SK-N-SH (cell line): ENCODE results near the gene LRMDA. TPM values are rescaled to one million over a fixed set of nuclear protein-coding genes. Genes with fewer than 3 reads are reported as not detected.

Experiments used
- CTCF ChIA-PET: fragments of 300-600, 350-600 bp; formaldehyde crosslinking; extraction: SDS; loops from one replicate; lab custom pipeline; 2021; lab: Yijun Ruan, JAX
- POLR2A ChIA-PET: fragments of 350-600 bp; sonication (Branson Sonifier 250); formaldehyde crosslinking; extraction: SDS; loops from one replicate; lab custom pipeline; 2020; ENCODE audit warnings: antibody characterized with exemption, inconsistent platforms; lab: Yijun Ruan, JAX
- DNase-seq: peaks from one replicate; pipeline ENCODE4 v3.0.0; 2012
- H2AFZ ChIP-seq: fragments of 200-600 bp; sonication (generic); 2 replicates; pipeline ENCODE4 v1.8.1; 2016; ENCODE audit warnings: antibody characterized with exemption, mild to moderate bottlenecking, low read depth
- H3F3A ChIP-seq: fragments of 200-600 bp; sonication (generic); replicated peaks from 2 replicates; pipeline ENCODE3; 2016; ENCODE audit warnings: antibody characterized with exemption, mild to moderate bottlenecking; ENCODE audit not compliant: insufficient read depth
- H3K27ac ChIP-seq, 2 experiments: fragments of 200-500 bp in 1 of 2; fragments of 200-600 bp in 1 of 2; sonication (Bioruptor generic) in 1 of 2; sonication (generic), shearing (Covaris generic) in 1 of 2; 2 replicates each; pipeline versions ENCODE4 v1.5.1 to v1.6.1; 2014 to 2016; ENCODE audit warnings: low read depth in 2 of 2, inconsistent platforms in 1 of 2, low read length in 1 of 2, mild to moderate bottlenecking in 1 of 2, mixed read lengths in 1 of 2
- H3K27me3 ChIP-seq: fragments of 200-600 bp; sonication (generic), shearing (Covaris generic); 2 replicates; pipeline ENCODE4 v1.6.1; 2016; ENCODE audit warnings: mixed run types; ENCODE audit not compliant: insufficient read depth
- H3K36me3 ChIP-seq, 2 experiments: fragments of 200-500 bp in 1 of 2; fragments of 200-600 bp in 1 of 2; sonication (Bioruptor generic) in 1 of 2; sonication (generic) in 1 of 2; replicated peaks in 1 of 2; 2 replicates each; pipeline versions ENCODE3 to v1.5.1; 2014 to 2016; ENCODE audit warnings: low read length in 1 of 2, mild to moderate bottlenecking in 1 of 2; ENCODE audit not compliant: insufficient read depth in 2 of 2, control insufficient read depth in 1 of 2
- H3K4me1 ChIP-seq, 2 experiments: fragments of 200-500 bp in 1 of 2; fragments of 200-600 bp in 1 of 2; sonication (Bioruptor generic) in 1 of 2; sonication (generic), shearing (Covaris generic) in 1 of 2; 2 replicates each; pipeline versions ENCODE4 v1.5.1 to v1.6.1; 2014 to 2016; ENCODE audit warnings: low read depth in 1 of 2, low read length in 1 of 2, mixed run types in 1 of 2; ENCODE audit not compliant: insufficient read depth in 2 of 2, control insufficient read depth in 1 of 2
- H3K4me2 ChIP-seq: fragments of 200-600 bp; sonication (generic), shearing (Covaris generic); 2 replicates; pipeline ENCODE4 v1.6.1; 2017; ENCODE audit warnings: mixed run types
- H3K4me3 ChIP-seq, 2 experiments: fragments of 200-500 bp in 1 of 2; fragments of 200-600 bp in 1 of 2; sonication (Bioruptor generic) in 1 of 2; sonication (generic), shearing (Covaris generic) in 1 of 2; 2 replicates each; pipeline versions ENCODE4 v1.5.1 to v1.8.1; 2014 to 2016; ENCODE audit warnings: low read depth in 2 of 2, inconsistent platforms in 1 of 2, low read length in 1 of 2, mild to moderate bottlenecking in 1 of 2, mixed read lengths in 1 of 2, moderate library complexity in 1 of 2
- H3K79me2 ChIP-seq: fragments of 200-600 bp; sonication (generic); 2 replicates; pipeline ENCODE4 v1.8.1; 2017; ENCODE audit warnings: mild to moderate bottlenecking; ENCODE audit not compliant: insufficient read depth
- H3K9ac ChIP-seq: fragments of 200-600 bp; sonication (generic); 2 replicates; pipeline ENCODE4 v1.6.1; 2017; ENCODE audit warnings: mixed run types
- H3K9me2 ChIP-seq: fragments of 200-600 bp; sonication (generic); 2 replicates; pipeline ENCODE4 v1.6.1; 2017; ENCODE audit warnings: mixed run types
- H3K9me3 ChIP-seq: fragments of 200-600 bp; sonication (generic); 2 replicates; pipeline ENCODE4 v1.6.1; 2017; ENCODE audit warnings: mixed run types, mild to moderate bottlenecking, moderate library complexity
- H4K20me1 ChIP-seq: fragments of 200-600 bp; sonication (generic); 2 replicates; pipeline ENCODE4 v1.6.1; 2017; ENCODE audit warnings: mild to moderate bottlenecking, mixed run types; ENCODE audit not compliant: insufficient read depth
- CHD2 ChIP-seq: fragments of 150-350 bp; IDR thresholded peaks from 2 replicates; pipeline ENCODE4 v1.6.1; 2018; ENCODE audit warnings: low read length; ENCODE audit not compliant: partially characterized antibody
- ELF1 ChIP-seq: IDR thresholded peaks from 2 replicates; pipeline ENCODE4 v1.4.0; 2012
- EP300 ChIP-seq, 2 experiments: IDR thresholded peaks; 2 replicates each; pipeline versions ENCODE4 v1.4.0 to v1.6.1; 2012; ENCODE audit warnings: borderline replicate concordance in 1 of 2, low read depth in 1 of 2, low read length in 1 of 2
- FOXM1 ChIP-seq: IDR thresholded peaks from 2 replicates; pipeline ENCODE4 v1.4.0; 2012; ENCODE audit warnings: low read depth, mild to moderate bottlenecking
- GABPA ChIP-seq: IDR thresholded peaks from 2 replicates; pipeline ENCODE4 v1.4.0; 2012; ENCODE audit warnings: low read depth, mild to moderate bottlenecking
- MAX ChIP-seq: IDR thresholded peaks from 2 replicates; pipeline ENCODE4 v1.4.0; 2012; ENCODE audit warnings: low read depth
- POLR2AphosphoS5 ChIP-seq: IDR thresholded peaks from 2 replicates; pipeline ENCODE4 v1.6.1; 2012; ENCODE audit warnings: low read depth, low read length
- RCOR1 ChIP-seq: fragments of 150-350 bp; IDR thresholded peaks from 2 replicates; pipeline ENCODE4 v1.6.1; 2017; ENCODE audit warnings: antibody characterized with exemption, low read length
- RFX5 ChIP-seq: IDR thresholded peaks from 2 replicates; pipeline ENCODE4 v1.6.1; 2012; ENCODE audit warnings: mild to moderate bottlenecking, improper control_type of control experiment, low read length
- SIN3A ChIP-seq: IDR thresholded peaks from 2 replicates; pipeline ENCODE4 v1.6.1; 2012; ENCODE audit warnings: low read depth, mild to moderate bottlenecking, low read length, moderate library complexity, borderline replicate concordance
- SMC3 ChIP-seq: IDR thresholded peaks from 2 replicates; pipeline ENCODE4 v1.6.1; 2012; ENCODE audit warnings: low read depth, low read length, improper control_type of control experiment
- TAF1 ChIP-seq: IDR thresholded peaks from 2 replicates; pipeline ENCODE4 v1.6.1; 2012; ENCODE audit warnings: low read depth, mild to moderate bottlenecking, low read length, moderate library complexity, borderline replicate concordance
- TEAD4 ChIP-seq: IDR thresholded peaks from 2 replicates; pipeline ENCODE4 v1.4.0; 2012; ENCODE audit warnings: mild to moderate bottlenecking, borderline replicate concordance; ENCODE audit not compliant: insufficient read depth
- YY1 ChIP-seq: IDR thresholded peaks from 2 replicates; pipeline ENCODE4 v1.4.0; 2012; ENCODE audit warnings: low read depth, mild to moderate bottlenecking
- WGBS: methylation state at CpG from one replicate; pipeline ENCODE4 v1.1.6; 2017; ENCODE audit warnings: low lambda C conversion rate; 5-methylcytosine and 5-hydroxymethylcytosine counted together
- polyA plus RNA-seq, 3 experiments: library from polyadenylated mRNA; depleted of rRNA; stranded (reverse); fragments of >200 nt; gene quantifications; 2 replicates each; pipeline ENCODE4 v1.2.3, GENCODE V29; 2012
- TF ChIP-seq, protein P1 (sequence below): IDR thresholded peaks from 2 replicates; pipeline ENCODE4; 2012
- TF ChIP-seq, protein P2 (sequence below): fragments of 200-600 bp; sonication (generic); IDR thresholded peaks from 2 replicates; pipeline ENCODE4 v1.6.1; 2017; ENCODE audit warnings: antibody characterized with exemption, mild to moderate bottlenecking, moderate library complexity
- TF ChIP-seq, protein P3 (sequence below): fragments of 150-350 bp; IDR thresholded peaks from 2 replicates; pipeline ENCODE4 v1.6.1; 2017; ENCODE audit warnings: antibody characterized with exemption, low read length, low read depth, borderline replicate concordance

The LRMDA gene
- polyA plus RNA-seq, 1 of the 3 experiments (the other 2 are of a cell fraction), result 0.95 TPM

GRCh38 chr10:76176166-76176550, 744.7 kb downstream of the LRMDA start:
- Histone ChIP-seq H3K79me2 (no peaks in the 10 kb centered on the region), H3K27me3 (no peaks in the 10 kb centered on the region), H3K4me3 (no peak overlapping the region), H3K9me3 (no peaks in the 10 kb centered on the region), H3K9me2 (no peaks in the 10 kb centered on the region), H3K9ac (no peak overlapping the region), H3K36me3 (no peaks in the 10 kb centered on the region), H3K27ac (no peak overlapping the region), H3K4me2 (no peak overlapping the region), H3F3A (no peaks in the 10 kb centered on the region), H3K4me1 (peaks cover 0 to 3% of the 10 kb centered on the region in 2 experiments; a peak in 1 of 4 replicates), H2AFZ (no peak overlapping the region), H4K20me1 (no peaks in the 10 kb centered on the region)
- DNase-seq, result no peak
- TF ChIP-seq, protein P1, sequence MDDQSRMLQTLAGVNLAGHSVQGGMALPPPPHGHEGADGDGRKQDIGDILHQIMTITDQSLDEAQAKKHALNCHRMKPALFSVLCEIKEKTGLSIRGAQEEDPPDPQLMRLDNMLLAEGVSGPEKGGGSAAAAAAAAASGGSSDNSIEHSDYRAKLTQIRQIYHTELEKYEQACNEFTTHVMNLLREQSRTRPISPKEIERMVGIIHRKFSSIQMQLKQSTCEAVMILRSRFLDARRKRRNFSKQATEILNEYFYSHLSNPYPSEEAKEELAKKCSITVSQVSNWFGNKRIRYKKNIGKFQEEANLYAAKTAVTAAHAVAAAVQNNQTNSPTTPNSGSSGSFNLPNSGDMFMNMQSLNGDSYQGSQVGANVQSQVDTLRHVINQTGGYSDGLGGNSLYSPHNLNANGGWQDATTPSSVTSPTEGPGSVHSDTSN, result no peak
- no peak for TF ChIP-seq GABPA
- TF ChIP-seq FOXM1, result no peak
- no peak for TF ChIP-seq TAF1
- TF ChIP-seq CHD2, result no peak
- TF ChIP-seq ELF1, result no peak
- TF ChIP-seq YY1, result no peak
- no peak for TF ChIP-seq SIN3A
- TF ChIP-seq EP300 (IDR thresholded peaks at IDR 0.05; ENCODE audit: borderline replicate concordance in 1 of 2, low read depth in 1 of 2, low read length in 1 of 2), result no peak
- no peak for TF ChIP-seq RCOR1
- no peak for TF ChIP-seq MAX
- TF ChIP-seq TEAD4, result no peak
- no peak for TF ChIP-seq SMC3
- TF ChIP-seq RFX5, result no peak
- TF ChIP-seq, protein P2, sequence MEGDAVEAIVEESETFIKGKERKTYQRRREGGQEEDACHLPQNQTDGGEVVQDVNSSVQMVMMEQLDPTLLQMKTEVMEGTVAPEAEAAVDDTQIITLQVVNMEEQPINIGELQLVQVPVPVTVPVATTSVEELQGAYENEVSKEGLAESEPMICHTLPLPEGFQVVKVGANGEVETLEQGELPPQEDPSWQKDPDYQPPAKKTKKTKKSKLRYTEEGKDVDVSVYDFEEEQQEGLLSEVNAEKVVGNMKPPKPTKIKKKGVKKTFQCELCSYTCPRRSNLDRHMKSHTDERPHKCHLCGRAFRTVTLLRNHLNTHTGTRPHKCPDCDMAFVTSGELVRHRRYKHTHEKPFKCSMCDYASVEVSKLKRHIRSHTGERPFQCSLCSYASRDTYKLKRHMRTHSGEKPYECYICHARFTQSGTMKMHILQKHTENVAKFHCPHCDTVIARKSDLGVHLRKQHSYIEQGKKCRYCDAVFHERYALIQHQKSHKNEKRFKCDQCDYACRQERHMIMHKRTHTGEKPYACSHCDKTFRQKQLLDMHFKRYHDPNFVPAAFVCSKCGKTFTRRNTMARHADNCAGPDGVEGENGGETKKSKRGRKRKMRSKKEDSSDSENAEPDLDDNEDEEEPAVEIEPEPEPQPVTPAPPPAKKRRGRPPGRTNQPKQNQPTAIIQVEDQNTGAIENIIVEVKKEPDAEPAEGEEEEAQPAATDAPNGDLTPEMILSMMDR, result no peak
- no peak for TF ChIP-seq POLR2AphosphoS5
- TF ChIP-seq, protein P3, sequence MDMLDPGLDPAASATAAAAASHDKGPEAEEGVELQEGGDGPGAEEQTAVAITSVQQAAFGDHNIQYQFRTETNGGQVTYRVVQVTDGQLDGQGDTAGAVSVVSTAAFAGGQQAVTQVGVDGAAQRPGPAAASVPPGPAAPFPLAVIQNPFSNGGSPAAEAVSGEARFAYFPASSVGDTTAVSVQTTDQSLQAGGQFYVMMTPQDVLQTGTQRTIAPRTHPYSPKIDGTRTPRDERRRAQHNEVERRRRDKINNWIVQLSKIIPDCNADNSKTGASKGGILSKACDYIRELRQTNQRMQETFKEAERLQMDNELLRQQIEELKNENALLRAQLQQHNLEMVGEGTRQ, result no peak
- ChIA-PET POLR2A (no interaction called here), CTCF (interaction anchor here (1.3 kb wide), 1 partner anchor 13 kb away, joined by 4 read pairs; no protein-coding TSS in a partner anchor)
- 92% methylated on average over 9 of the region's 9 CpGs for WGBS
